ENCODE measurements around the gene FBH1. TPM values are rescaled to one million over a fixed set of nuclear protein-coding genes. Genes with fewer than 3 reads are reported as not detected.

FBH1 gene
- total RNA-seq, 5 donors from 2014 or later (not counting 1 experiment from before 2014, with no cell fraction given), result 72.8 to 95.5 (median 86.2) TPM

- no peaks in the 10 kb centered on the region for H3K27me3 ChIP-seq (replicated peaks in 1 of 2; ENCODE audit: control insufficient read depth in 2 of 2, extremely low read depth in 1 of 2, insufficient read depth in 2 of 2, low read length in 1 of 2)
Observed at GRCh38 chr10:5947471-5948207, 57.6 kb downstream of the FBH1 start.

GRCh38 chr10:5948208-5948585 lies 58.2 kb downstream of the FBH1 start:
- Mint-ChIP-seq H3K4me3 (no peak overlapping the region), H3K27me3 (peaks cover 0 to 1% of the 10 kb centered on the region in 2 donors), H3K4me1 (peaks cover 9 to 12% (median 12%) of the 10 kb centered on the region in 3 donors), H3K9me3 (no peaks in the 10 kb centered on the region), H3K36me3 (peaks cover 3% of the 10 kb centered on the region), H3K27ac (no peak overlapping the region)
- Histone ChIP-seq H3K27ac (ENCODE audit: low read length) (no peak overlapping the region), H3K36me3 (ENCODE audit: control insufficient read depth in 2 of 2, extremely low read depth in 1 of 2, insufficient read depth in 1 of 2, low read length in 1 of 2) (peaks cover 0 to 5% of the 10 kb centered on the region in 2 donors), H3K4me1 (ENCODE audit: control insufficient read depth in 1 of 2, extremely low read depth in 1 of 2, insufficient read depth in 2 of 2, low read length in 2 of 2) (peaks cover 0 to 13% of the 10 kb centered on the region in 2 experiments), H3K27me3 (replicated peaks in 1 of 2; ENCODE audit: control insufficient read depth in 2 of 2, extremely low read depth in 1 of 2, insufficient read depth in 2 of 2, low read length in 1 of 2) (no peaks in the 10 kb centered on the region), H3K9me3 (no peaks in the 10 kb centered on the region), H3K4me3 (ENCODE audit: control insufficient read depth in 1 of 2, extremely low read depth in 1 of 2, low read length in 1 of 2) (no peak overlapping the region)
- POLR2A ChIA-PET, result interaction anchor here in 1 of 2 donors (0.6 kb wide), 1 partner anchor 296 kb away, joined by 3 read pairs; no protein-coding TSS in a partner anchor
- WGBS (ENCODE audit: insufficient coverage), result 94% methylated on average over 5 of the region's 6 CpGs
- CTCF ChIA-PET, result no interaction called here
- DNase-seq (no peak), ATAC-seq (replicated peaks in 1 of 4) (no peak)

More at GRCh38 chr10:5947471-5948207, 57.6 kb downstream of the FBH1 start:
- ChIA-PET POLR2A (no interaction called here), CTCF (no interaction called here)
- no peak overlapping the region for H3K4me3 Mint-ChIP-seq
- DNase-seq (no peak), ATAC-seq (replicated peaks in 1 of 4) (no peak)
- H3K36me3 Mint-ChIP-seq, result no peaks in the 10 kb centered on the region
- Histone ChIP-seq H3K4me3 (ENCODE audit: control insufficient read depth in 1 of 2, extremely low read depth in 1 of 2, low read length in 1 of 2) (no peak overlapping the region), H3K9me3 (no peaks in the 10 kb centered on the region), H3K27ac (ENCODE audit: low read length) (no peak overlapping the region), H3K4me1 (ENCODE audit: control insufficient read depth in 1 of 2, extremely low read depth in 1 of 2, insufficient read depth in 2 of 2, low read length in 2 of 2) (peaks cover 0 to 13% of the 10 kb centered on the region in 2 experiments), H3K36me3 (ENCODE audit: control insufficient read depth in 2 of 2, extremely low read depth in 1 of 2, insufficient read depth in 1 of 2, low read length in 1 of 2) (peaks cover 0 to 4% of the 10 kb centered on the region in 2 donors)
- H3K4me1 Mint-ChIP-seq, result peaks cover 9 to 12% (median 12%) of the 10 kb centered on the region in 3 donors
- no peak overlapping the region for H3K27ac Mint-ChIP-seq
- 97% methylated on average over 14 of the region's 17 CpGs for WGBS (ENCODE audit: insufficient coverage)
- no peaks in the 10 kb centered on the region for H3K9me3 Mint-ChIP-seq
- H3K27me3 Mint-ChIP-seq, result peaks cover 0 to 1% of the 10 kb centered on the region in 2 donors

- POLR2A ChIA-PET, result interaction anchor here in 1 of 2 donors (0.6 kb wide), 1 partner anchor 295 kb away, joined by 3 read pairs; no protein-coding TSS in a partner anchor
- Histone ChIP-seq H3K4me1 (ENCODE audit: control insufficient read depth in 1 of 2, extremely low read depth in 1 of 2, insufficient read depth in 2 of 2, low read length in 2 of 2) (peaks cover 0 to 13% of the 10 kb centered on the region in 2 experiments), H3K9me3 (no peaks in the 10 kb centered on the region), H3K27me3 (replicated peaks in 1 of 2; ENCODE audit: control insufficient read depth in 2 of 2, extremely low read depth in 1 of 2, insufficient read depth in 2 of 2, low read length in 1 of 2) (no peaks in the 10 kb centered on the region), H3K4me3 (ENCODE audit: control insufficient read depth in 1 of 2, extremely low read depth in 1 of 2, low read length in 1 of 2) (no peak overlapping the region), H3K36me3 (ENCODE audit: control insufficient read depth in 2 of 2, extremely low read depth in 1 of 2, insufficient read depth in 1 of 2, low read length in 1 of 2) (peaks cover 0 to 13% of the 10 kb centered on the region in 2 donors), H3K27ac (ENCODE audit: low read length) (no peak overlapping the region)
- peak in 7 of 35 experiments; percentile 6 to 31 (median 11) for DNase-seq
- Mint-ChIP-seq H3K36me3 (peaks cover 9% of the 10 kb centered on the region), H3K9me3 (no peaks in the 10 kb centered on the region), H3K4me3 (no peak overlapping the region), H3K4me1 (peaks cover 9 to 12% (median 12%) of the 10 kb centered on the region in 3 donors), H3K27me3 (peaks cover 0 to 1% of the 10 kb centered on the region in 2 donors), H3K27ac (no peak overlapping the region)
- WGBS (ENCODE audit: insufficient coverage), result 95% methylated on average over 4 of the region's 14 CpGs
- peak in 2 of 4 experiments; percentile 33 to 46 for ATAC-seq (replicated peaks in 1 of 4)
- CTCF ChIA-PET, result no interaction called here
Observed at GRCh38 chr10:5949009-5949759, 59.1 kb downstream of the FBH1 start.

- ATAC-seq (replicated peaks in 1 of 4), result no peak
- Mint-ChIP-seq H3K4me3 (no peak overlapping the region), H3K4me1 (peaks cover under 1% of the 10 kb centered on the region in 3 donors), H3K27me3 (no peaks in the 10 kb centered on the region), H3K9me3 (no peaks in the 10 kb centered on the region), H3K36me3 (peaks cover 11% of the 10 kb centered on the region), H3K27ac (no peak overlapping the region)
- Histone ChIP-seq H3K4me3 (ENCODE audit: control insufficient read depth in 1 of 2, extremely low read depth in 1 of 2, low read length in 1 of 2) (no peak overlapping the region), H3K4me1 (ENCODE audit: control insufficient read depth in 1 of 2, extremely low read depth in 1 of 2, insufficient read depth in 2 of 2, low read length in 2 of 2) (peaks cover 0 to 2% of the 10 kb centered on the region in 2 experiments), H3K27me3 (replicated peaks in 1 of 2; ENCODE audit: control insufficient read depth in 2 of 2, extremely low read depth in 1 of 2, insufficient read depth in 2 of 2, low read length in 1 of 2) (no peaks in the 10 kb centered on the region), H3K27ac (ENCODE audit: low read length) (no peak overlapping the region), H3K9me3 (no peaks in the 10 kb centered on the region), H3K36me3 (ENCODE audit: control insufficient read depth in 2 of 2, extremely low read depth in 1 of 2, insufficient read depth in 1 of 2, low read length in 1 of 2) (peaks cover 0 to 13% of the 10 kb centered on the region in 2 donors)
- no CpG with 5 or more reads among the region's 7 CpGs for WGBS (ENCODE audit: insufficient coverage)
- no peak for DNase-seq
- ChIA-PET CTCF (no interaction called here), POLR2A (no interaction called here)
Observed at GRCh38 chr10:5951167-5951711, 61.2 kb downstream of the FBH1 start.

GRCh38 chr10:5951721-5952407 lies 61.8 kb downstream of the FBH1 start:
- Mint-ChIP-seq H3K4me1 (no peaks in the 10 kb centered on the region), H3K4me3 (no peak overlapping the region)
- H3K9me3 ChIP-seq, result no peaks in the 10 kb centered on the region

More at GRCh38 chr10:5951721-5952407, 61.8 kb downstream of the FBH1 start:
- DNase-seq, result no peak
- no peaks in the 10 kb centered on the region for H3K9me3 Mint-ChIP-seq
- no peak overlapping the region for H3K27ac Mint-ChIP-seq
- H3K36me3 Mint-ChIP-seq, result peaks cover 12% of the 10 kb centered on the region
- Histone ChIP-seq H3K27me3 (replicated peaks in 1 of 2; ENCODE audit: control insufficient read depth in 2 of 2, extremely low read depth in 1 of 2, insufficient read depth in 2 of 2, low read length in 1 of 2) (no peaks in the 10 kb centered on the region), H3K4me3 (ENCODE audit: control insufficient read depth in 1 of 2, extremely low read depth in 1 of 2, low read length in 1 of 2) (no peak overlapping the region), H3K27ac (ENCODE audit: low read length) (no peak overlapping the region), H3K36me3 (ENCODE audit: control insufficient read depth in 2 of 2, extremely low read depth in 1 of 2, insufficient read depth in 1 of 2, low read length in 1 of 2) (peaks cover 0 to 15% of the 10 kb centered on the region in 2 donors), H3K4me1 (ENCODE audit: control insufficient read depth in 1 of 2, extremely low read depth in 1 of 2, insufficient read depth in 2 of 2, low read length in 2 of 2) (no peaks in the 10 kb centered on the region)
- WGBS (ENCODE audit: insufficient coverage), result 93% methylated on average over 3 of the region's 6 CpGs
- H3K27me3 Mint-ChIP-seq, result no peaks in the 10 kb centered on the region
- no peak for ATAC-seq (replicated peaks in 1 of 4)
- CTCF ChIA-PET, result no interaction called here
- POLR2A ChIA-PET, result no interaction called here
